K562 (cell line): Measurements from ENCODE around the gene ACTR1B. TPM values are rescaled to one million over a fixed set of nuclear protein-coding genes. Genes with fewer than 3 reads are reported as not detected.

ENCODE experiments used
- ATF7 ChIP-seq: fragments of 450-650 bp; IDR thresholded peaks from 2 replicates; pipeline ENCODE4 v1.7.1; 2014; ENCODE audit warnings: mild to moderate bottlenecking, moderate library complexity
- GATAD2B ChIP-seq: fragments of 450-650 bp; IDR thresholded peaks from 2 replicates; pipeline ENCODE4 v1.6.1; 2017; ENCODE audit warnings: mild to moderate bottlenecking, borderline replicate concordance
- MYBL2 ChIP-seq, 2 experiments: fragments of 450-650 bp in 1 of 2; sonication (generic) in 1 of 2; formaldehyde crosslinking in 1 of 2; IDR thresholded peaks; 2 replicates each; pipeline versions ENCODE4 v1.6.1 to v1.8.1; 2017 to 2022; ENCODE audit warnings: borderline replicate concordance in 1 of 2, inconsistent platforms in 1 of 2, low read depth in 1 of 2, mild to moderate bottlenecking in 1 of 2, missing genetic modification reagents in 1 of 2, moderate library complexity in 1 of 2
- MYC ChIP-seq, 2 experiments: fragments of 250-450 bp in 1 of 2; sonication (Bioruptor Pico) in 1 of 2; IDR thresholded peaks; 2 replicates each; pipeline versions ENCODE4 v1.5.1 to v1.6.1; 2012 to 2021; ENCODE audit warnings: low read depth in 2 of 2, borderline replicate concordance in 1 of 2, improper control_type of control experiment in 1 of 2, low read length in 1 of 2, mild to moderate bottlenecking in 1 of 2, moderate library complexity in 1 of 2
- NONO ChIP-seq, 2 experiments: fragments of 200-400 bp in 1 of 2; fragments of 450-650 bp in 1 of 2; formaldehyde crosslinking in 1 of 2; IDR thresholded peaks; 2 replicates each; pipeline ENCODE4 v1.6.1; 2017; ENCODE audit warnings: low read depth in 2 of 2, mild to moderate bottlenecking in 2 of 2, moderate library complexity in 2 of 2, low read length in 1 of 2
- PHF8 ChIP-seq: fragments of 200-600 bp; sonication (generic); IDR thresholded peaks from 2 replicates; pipeline ENCODE4 v1.6.1; 2012; ENCODE audit warnings: mixed run types, mild to moderate bottlenecking, inconsistent platforms, low read length, moderate library complexity, borderline replicate concordance
- RB1 ChIP-seq: fragments of 450-650 bp; IDR thresholded peaks from 2 replicates; pipeline ENCODE4 v1.6.1; 2017; ENCODE audit warnings: low read depth, mild to moderate bottlenecking
- RHOXF2B ChIP-seq: fragments of 250-450 bp; sonication (Bioruptor Pico); conservative IDR thresholded peaks from 2 replicates; pipeline ENCODE4 v1.5.1; 2021
- SIN3B ChIP-seq: fragments of 450-650 bp; IDR thresholded peaks from 2 replicates; pipeline ENCODE4 v1.6.1; 2017; ENCODE audit warnings: low read depth, mild to moderate bottlenecking, moderate library complexity
- SMAD2 ChIP-seq: fragments of 150-350 bp; IDR thresholded peaks from 2 replicates; pipeline ENCODE4 v1.6.1; 2014; ENCODE audit warnings: low read depth, mild to moderate bottlenecking, low read length
- TFAM ChIP-seq: fragments of 250-450 bp; sonication (Bioruptor Pico); conservative IDR thresholded peaks from 2 replicates; pipeline ENCODE4 v1.5.0; 2021; ENCODE audit warnings: mild to moderate bottlenecking, moderate library complexity
- TOE1 ChIP-seq, 2 experiments: fragments of 450-650 bp in 1 of 2; sonication (generic) in 1 of 2; formaldehyde crosslinking in 1 of 2; IDR thresholded peaks; 2 replicates each; pipeline versions ENCODE4 v1.7.1 to v1.8.0; 2016 to 2022; ENCODE audit warnings: borderline replicate concordance in 2 of 2, mild to moderate bottlenecking in 2 of 2, antibody characterized with exemption in 1 of 2, inconsistent platforms in 1 of 2, low read depth in 1 of 2, missing genetic modification reagents in 1 of 2, moderate library complexity in 1 of 2
- YY1 ChIP-seq, 3 experiments: IDR thresholded peaks; 2 replicates each; pipeline ENCODE4 v1.6.1; 2011; ENCODE audit warnings: low read length in 2 of 3, mild to moderate bottlenecking in 2 of 3, moderate library complexity in 2 of 3, borderline replicate concordance in 1 of 3, control low read depth in 1 of 3, low read depth in 1 of 3; ENCODE audit not compliant: insufficient read depth in 3 of 3, insufficient replicate concordance in 2 of 3, control insufficient read depth in 1 of 3, insufficient read length in 1 of 3; ENCODE audit errors: extremely low read depth in 1 of 3
- ZBTB7A ChIP-seq: IDR thresholded peaks from 2 replicates; pipeline ENCODE4 v1.6.1; 2011; ENCODE audit warnings: low read depth, mild to moderate bottlenecking, low read length, moderate library complexity, borderline replicate concordance; ENCODE audit not compliant: control insufficient read depth
- ZHX1 ChIP-seq: fragments of 150-350 bp; conservative IDR thresholded peaks from 2 replicates; pipeline ENCODE4 v1.6.1; 2014; ENCODE audit warnings: low read length
- ZNF197 ChIP-seq: fragments of 200-800 bp; sonication (Bioruptor generic); IDR thresholded peaks from 2 replicates; pipeline ENCODE4 v1.6.1; 2016; ENCODE audit warnings: low read depth, missing genetic modification characterization, missing compliant biosample characterization
- ZNF239 ChIP-seq: fragments of 250-450 bp; sonication (Bioruptor Pico); IDR thresholded peaks from 2 replicates; pipeline ENCODE4 v1.4.0; 2020; ENCODE audit warnings: mild to moderate bottlenecking
- ZNF76 ChIP-seq: fragments of 250-450 bp; sonication (Bioruptor Pico); IDR thresholded peaks from 2 replicates; pipeline ENCODE4 v1.4.0; 2020; ENCODE audit warnings: mild to moderate bottlenecking, moderate library complexity, borderline replicate concordance
- polyA plus RNA-seq, 8 experiments: library from polyadenylated mRNA; depleted of rRNA in 4 of 8; stranded (reverse) in 5 of 8; unstranded in 3 of 8; fragments of >200 nt; fragmentation: Nextera tagmentation in 2 of 8; fragmentation: Illumina TruSeq in 1 of 8; extraction: Ambion mirVana in 2 of 8; extraction: Trizol in 1 of 8; gene quantifications; 2 replicates each; pipeline versions ENCODE4 v1.2.1 to v1.2.3, GENCODE V29; 2011 to 2014; ENCODE audit warnings: inconsistent platforms in 1 of 8, missing spikeins in 1 of 8
- total RNA-seq, 7 experiments: library from RNA; depleted of rRNA in 6 of 7; stranded (reverse); fragments of >200 nt in 6 of 7; fragmentation: Illumina TruSeq in 2 of 7; extraction: Trizol in 2 of 7; gene quantifications; 2 replicates each; pipeline versions ENCODE4 v1.2.1 to v1.2.3, GENCODE V29; 2011 to 2021; ENCODE audit warnings: low replicate concordance in 1 of 7

Gene ACTR1B
- total and polyA plus RNA-seq, 9 of the 15 experiments (the other 6 are each of a cell fraction or from before 2014, with no cell fraction given) = 0.49 to 42.3 (median 22.5) TPM

DNA sequence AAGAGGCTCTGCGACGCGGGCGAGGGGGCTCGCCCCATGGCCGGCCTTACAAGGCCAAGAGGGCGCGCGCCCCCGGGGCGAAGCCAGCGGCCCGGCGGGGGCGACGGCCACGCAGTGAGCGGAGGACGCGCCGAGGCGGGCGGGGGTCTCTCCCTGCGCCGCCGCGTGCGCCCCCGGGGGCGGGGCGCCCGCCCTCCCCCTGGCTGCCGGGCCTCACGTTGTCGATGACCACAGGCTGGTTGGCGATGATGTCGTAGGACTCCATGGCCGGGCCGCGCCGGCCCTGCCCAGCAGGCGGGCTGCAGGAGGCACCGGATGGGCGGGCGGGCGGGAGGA is 250 bp downstream of the ACTR1B start (continued):
- TF ChIP-seq ZHX1 (no peak), PHF8 (peak; percentile 68; the same call in 1 of the 2 replicates), RHOXF2B (CRISPR knock-in tag) (no peak), MYBL2 (IDR thresholded peaks at IDR 0.05; ENCODE audit: low read depth) (no peak), MYBL2 (CRISPR knock-in tag; IDR thresholded peaks at IDR 0.05; ENCODE audit: borderline replicate concordance) (no peak), ATF7 (no peak), SIN3B (peak; percentile 51; the same call in 1 of the 2 replicates), NONO (IDR thresholded peaks at IDR 0.05; ENCODE audit: low read depth in 2 of 2, low read length in 1 of 2) (peak in 1 of 2 experiments; percentile 85; a peak in 2 of 4 replicates), YY1 (IDR thresholded peaks at IDR 0.05; ENCODE audit: borderline replicate concordance in 1 of 3, control insufficient read depth in 1 of 3, extremely low read depth in 1 of 3, insufficient read depth in 3 of 3, insufficient read length in 1 of 3, insufficient replicate concordance in 2 of 3, low read depth in 1 of 3, low read length in 2 of 3) (peak in 2 of 3 experiments; percentile 10 to 26), TFAM (CRISPR knock-in tag) (no peak), ZNF197 (no peak), GATAD2B (peak; percentile 84; the same call in 1 of the 2 replicates), ZNF239 (CRISPR knock-in tag) (no peak), SMAD2 (no peak), ZBTB7A (peak; percentile 92; the same call in 1 of the 2 replicates), ZNF76 (CRISPR knock-in tag) (no peak), RB1 (peak; percentile 54), TOE1 (IDR thresholded peaks at IDR 0.05; ENCODE audit: borderline replicate concordance) (no peak), TOE1 (CRISPR knock-in tag; IDR thresholded peaks at IDR 0.05; ENCODE audit: borderline replicate concordance, low read depth) (no peak), MYC (IDR thresholded peaks at IDR 0.05; ENCODE audit: low read depth, low read length) (peak; percentile 17; the same call in 1 of the 2 replicates), MYC (CRISPR knock-in tag; IDR thresholded peaks at IDR 0.05; ENCODE audit: borderline replicate concordance, low read depth) (no peak)
